GDM1 (cell line): ENCODE measurements around the gene DYSF.
"Not testable (repeated sequence)": the region's sequence is repeated elsewhere in the genome, so short reads cannot be mapped to it uniquely, and the experiment has no call there.

Source experiments
- DNase-seq: peaks from one replicate; lab custom pipeline; 2025; lab: John Stamatoyannopoulos, UW

Gene DYSF

GRCh38 chr2:71647356-71647755, 194.0 kb downstream of the DYSF start:
- no peak for DNase-seq

DNA sequence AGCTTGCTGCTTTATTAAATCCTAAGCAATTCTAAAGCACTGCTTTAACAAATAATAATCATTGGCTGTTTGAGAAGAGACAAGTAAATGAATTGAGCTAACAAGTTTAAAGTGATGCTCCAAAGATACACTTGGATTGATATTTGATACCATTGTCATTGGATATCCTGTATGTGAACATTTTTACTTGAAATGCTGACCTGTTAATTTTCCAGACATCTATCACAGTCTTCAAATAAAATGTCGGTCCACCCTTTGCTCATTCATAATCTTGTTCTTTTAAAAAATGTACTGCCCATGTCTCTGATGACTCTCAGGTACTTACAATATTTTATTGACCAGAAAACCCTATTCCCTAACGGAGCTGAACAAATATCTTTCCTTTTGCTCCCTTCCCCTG, 202.1 kb downstream of the DYSF start:
- DNase-seq: no peak

- DNase-seq: not testable (repeated sequence)
Measured at GRCh38 chr2:71658256-71658655, 204.9 kb downstream of the DYSF start.

DNA sequence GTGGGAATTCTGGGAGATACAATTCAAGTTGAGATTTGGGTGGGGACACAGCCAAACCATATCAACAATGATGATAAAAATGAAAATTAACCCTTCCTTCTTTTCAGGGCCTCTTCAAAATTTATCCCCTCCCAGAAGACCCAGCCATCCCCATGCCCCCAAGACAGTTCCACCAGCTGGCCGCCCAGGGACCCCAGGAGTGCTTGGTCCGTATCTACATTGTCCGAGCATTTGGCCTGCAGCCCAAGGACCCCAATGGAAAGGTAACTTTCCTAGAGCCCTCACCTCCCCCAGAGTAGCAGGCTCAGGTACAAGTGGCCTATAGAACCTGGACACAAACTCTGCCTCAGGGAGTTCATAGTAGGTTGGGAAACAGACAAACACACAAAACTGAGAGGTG, 205.4 kb downstream of the DYSF start:
- no peak for DNase-seq

GRCh38 chr2:71659868-71660518, 206.6 kb downstream of the DYSF start:
- no peak for DNase-seq

- no peak for DNase-seq
Measured at GRCh38 chr2:71661782-71662181, 208.4 kb downstream of the DYSF start.

- no peak for DNase-seq
Measured at GRCh38 chr2:71662665-71663394, 209.5 kb downstream of the DYSF start.

- DNase-seq: no peak
Measured at GRCh38 chr2:71664161-71664560, 210.8 kb downstream of the DYSF start.

- no peak for DNase-seq
Measured at GRCh38 chr2:71665168-71666093, 212.1 kb downstream of the DYSF start.

DNA sequence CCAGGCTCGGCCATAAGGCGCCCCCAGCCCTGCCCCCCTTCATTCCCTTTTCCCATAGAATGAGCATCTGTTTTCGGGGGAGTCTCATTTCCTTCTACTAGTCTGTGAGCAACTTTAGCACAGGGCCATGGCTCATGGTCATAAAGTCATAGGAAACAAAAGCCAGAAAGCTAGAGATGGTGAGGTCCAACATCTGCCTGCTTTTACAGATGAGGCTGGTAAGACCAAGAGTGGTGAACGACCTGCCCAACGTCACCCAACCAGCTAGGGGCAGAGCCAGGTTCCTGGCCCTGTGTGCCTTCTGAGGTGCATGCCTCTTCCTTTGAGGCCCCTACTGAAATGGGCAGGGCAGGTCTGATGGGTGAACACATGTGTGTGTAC, 212.7 kb downstream of the DYSF start:
- DNase-seq: no peak

- DNase-seq: no peak
Measured at GRCh38 chr2:71667256-71668182, 214.2 kb downstream of the DYSF start.

DNA sequence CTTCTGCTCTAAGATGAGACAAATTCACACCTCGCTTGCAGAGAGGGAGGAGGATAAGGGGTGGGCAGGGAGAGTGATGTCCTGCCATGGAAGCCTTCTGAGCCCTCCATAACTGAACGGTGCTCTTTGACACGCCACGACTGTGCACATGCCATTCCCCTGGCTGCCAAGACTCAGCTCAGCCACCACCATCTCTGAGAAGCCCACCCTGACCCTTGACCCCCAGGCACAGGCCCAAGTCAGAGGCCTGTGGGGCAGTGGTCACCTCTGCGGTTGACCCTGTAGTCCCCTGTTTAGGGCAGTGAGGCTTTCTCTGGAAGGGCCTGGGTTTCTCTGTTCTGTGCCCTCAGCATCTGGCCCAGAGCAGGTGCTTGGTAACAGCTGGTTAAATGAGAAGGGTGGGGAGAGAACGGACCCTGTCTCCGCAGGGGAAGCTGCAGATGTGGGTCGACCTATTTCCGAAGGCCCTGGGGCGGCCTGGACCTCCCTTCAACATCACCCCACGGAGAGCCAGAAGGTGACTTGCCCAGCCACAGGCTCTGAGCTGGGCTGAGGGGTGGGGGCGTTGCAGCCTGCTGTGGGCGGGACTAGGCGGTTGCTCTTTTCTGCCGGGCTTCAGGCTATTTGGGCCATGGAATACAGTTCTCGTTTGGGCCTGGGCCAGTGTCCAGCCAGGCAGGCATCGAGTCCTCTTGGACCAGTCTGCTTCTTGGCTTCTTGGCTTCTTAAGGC, 215.1 kb downstream of the DYSF start:
- no peak for DNase-seq

DNA sequence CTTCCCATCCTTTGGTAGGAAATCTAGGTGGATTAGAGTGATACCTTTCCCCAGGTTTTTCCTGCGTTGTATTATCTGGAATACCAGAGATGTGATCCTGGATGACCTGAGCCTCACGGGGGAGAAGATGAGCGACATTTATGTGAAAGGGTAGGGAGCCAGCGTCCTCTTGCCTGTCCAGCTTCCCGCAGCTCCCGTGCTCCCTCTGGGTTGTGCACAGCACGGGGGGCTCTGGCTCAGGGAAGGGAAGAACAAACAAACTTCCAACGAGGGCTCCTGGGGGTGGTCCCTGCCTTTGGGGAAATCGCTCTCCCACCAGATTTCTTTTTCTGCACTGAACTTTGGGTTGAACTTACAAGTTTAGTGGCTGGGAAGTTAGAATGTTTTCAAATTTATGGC, 215.7 kb downstream of the DYSF start:
- no peak for DNase-seq

- no peak for DNase-seq
Measured at GRCh38 chr2:71669628-71670429, 216.5 kb downstream of the DYSF start.

- DNase-seq: no peak
Measured at GRCh38 chr2:71670430-71670795, 217.1 kb downstream of the DYSF start.

GRCh38 chr2:71671203-71671854, 218.0 kb downstream of the DYSF start:
- no peak for DNase-seq

GRCh38 chr2:71671895-71672825, 218.8 kb downstream of the DYSF start:
- no peak for DNase-seq
